ENCODE measurements around the gene KLHL41.
"Not testable (repeated sequence)": the region's sequence is repeated elsewhere in the genome, so short reads cannot be mapped to it uniquely, and the experiment has no call there.

Gene KLHL41

GRCh38 chr2:169573160-169573973, 63.9 kb downstream of the KLHL41 start, which contains the start of gene FASTKD1:
FASTKD1 (minus strand) TSS chr2:169573865; CDS start chr2:169572029, 1,836 bp downstream.
- DNase-seq (ENCODE audit: low spot score) = peak; percentile 95

GRCh38 chr2:169573974-169574299, 64.4 kb downstream of the KLHL41 start:
- DNase-seq (ENCODE audit: low spot score) = no peak

- not testable (repeated sequence) for DNase-seq (ENCODE audit: low spot score)
Observed at GRCh38 chr2:169574539-169574938, 65.0 kb downstream of the KLHL41 start.

- not testable (repeated sequence) for DNase-seq (ENCODE audit: low spot score)
Observed at GRCh38 chr2:169575264-169575663, 65.8 kb downstream of the KLHL41 start.

Measured in HuH-7.5 (cell line).